H1 (cell line): ENCODE data around the gene CLIP4. TPM values are rescaled to one million over a fixed set of nuclear protein-coding genes. Genes with fewer than 3 reads are reported as not detected.

Source experiments
- CTCF ChIA-PET: fragments of 300-600 bp; sonication (Branson Sonifier 250); formaldehyde crosslinking; loops from one replicate; lab custom pipeline; 2021; ENCODE audit not compliant: partially characterized antibody; lab: Charles Lee
- POLR2A ChIA-PET: fragments of 300-600 bp; sonication (Branson Sonifier 250); formaldehyde crosslinking; loops from one replicate; lab custom pipeline; 2021; ENCODE audit warnings: inconsistent platforms; ENCODE audit not compliant: partially characterized antibody; lab: Charles Lee
- DNase-seq, 2 experiments: peaks; one replicate each; pipeline versions ENCODE4 v3.0.0 to v3.0.0-alpha.2; 2010 to 2022; ENCODE audit warnings: low spot score in 2 of 2, low read depth in 1 of 2, mixed read lengths in 1 of 2
- FAIRE-seq: peaks from 2 replicates; lab custom pipeline; 2011; peaks lifted over from hg19 to GRCh38; lab: Jason Lieb, UNC
- H2AFZ ChIP-seq: 2 replicates; pipeline ENCODE4 v1.8.1; 2012; ENCODE audit warnings: low read length, inconsistent platforms
- H2AK5ac ChIP-seq: 2 replicates; pipeline ENCODE4 v1.6.1; 2013; ENCODE audit warnings: low read depth, low read length
- H2BK120ac ChIP-seq: replicated peaks from 2 replicates; pipeline ENCODE3; 2013; ENCODE audit warnings: low read depth, low read length, inconsistent platforms
- H2BK12ac ChIP-seq: 2 replicates; pipeline ENCODE4 v1.6.1; 2013; ENCODE audit warnings: low read depth, low read length
- H2BK15ac ChIP-seq: 2 replicates; pipeline ENCODE4 v1.6.1; 2013; ENCODE audit warnings: low read length
- H2BK20ac ChIP-seq: 2 replicates; pipeline ENCODE4 v1.6.1; 2013; ENCODE audit warnings: low read length
- H2BK5ac ChIP-seq: 2 replicates; pipeline ENCODE4 v1.6.1; 2013; ENCODE audit warnings: low read depth, low read length
- H3K14ac ChIP-seq: 2 replicates; pipeline ENCODE4 v1.6.1; 2013; ENCODE audit warnings: inconsistent platforms; ENCODE audit not compliant: insufficient read length
- H3K18ac ChIP-seq: 2 replicates; pipeline ENCODE4 v1.6.1; 2013; ENCODE audit warnings: low read length; ENCODE audit errors: extremely low read depth
- H3K23ac ChIP-seq: 2 replicates; pipeline ENCODE4 v1.6.1; 2013; ENCODE audit warnings: inconsistent platforms; ENCODE audit not compliant: insufficient read length
- H3K23me2 ChIP-seq: 2 replicates; pipeline ENCODE4 v1.6.1; 2013; ENCODE audit warnings: low read depth, low read length
- H3K27ac ChIP-seq: 2 replicates; pipeline ENCODE4 v1.6.1; 2011; ENCODE audit warnings: low read depth, low read length, inconsistent platforms
- H3K27me3 ChIP-seq, 4 experiments: replicated peaks in 1 of 4; 1 replicate in 1 of 4; 2 replicates in 3 of 4; pipeline versions ENCODE4 v1.6.1 to v1.8.1; 2011 to 2013; ENCODE audit warnings: low read length in 3 of 4, mild to moderate bottlenecking in 3 of 4, inconsistent platforms in 2 of 4, mixed read lengths in 2 of 4, moderate library complexity in 1 of 4; ENCODE audit not compliant: control insufficient read depth in 3 of 4, insufficient read depth in 3 of 4; ENCODE audit errors: extremely low read depth in 1 of 4
- H3K36me3 ChIP-seq, 4 experiments: 2 replicates each; pipeline versions ENCODE4 v1.6.1 to v1.8.1; 2011 to 2013; ENCODE audit warnings: mild to moderate bottlenecking in 4 of 4, low read length in 3 of 4, moderate library complexity in 2 of 4, control low read depth in 1 of 4, inconsistent platforms in 1 of 4; ENCODE audit not compliant: insufficient read depth in 4 of 4, control insufficient read depth in 2 of 4
- H3K4ac ChIP-seq: replicated peaks from 2 replicates; pipeline ENCODE3; 2013; ENCODE audit warnings: low read length, low read depth, mixed read lengths, inconsistent platforms; ENCODE audit not compliant: insufficient read length
- H3K4me1 ChIP-seq, 4 experiments: replicated peaks in 1 of 4; 1 replicate in 1 of 4; 2 replicates in 3 of 4; pipeline versions ENCODE4 v1.6.1 to v1.8.1; 2011 to 2013; ENCODE audit warnings: low read length in 3 of 4, inconsistent platforms in 2 of 4, mixed read lengths in 1 of 4; ENCODE audit not compliant: insufficient read depth in 4 of 4, control insufficient read depth in 3 of 4
- H3K4me2 ChIP-seq, 2 experiments: 2 replicates each; pipeline versions ENCODE4 v1.6.1 to v1.8.1; 2011 to 2013; ENCODE audit warnings: low read depth in 2 of 2, low read length in 2 of 2, control low read depth in 1 of 2, inconsistent platforms in 1 of 2, mild to moderate bottlenecking in 1 of 2; ENCODE audit not compliant: insufficient read depth in 1 of 2
- H3K4me3 ChIP-seq, 4 experiments: fragments of 200-600, 300-600 bp in 1 of 4; sonication (generic), shearing (Covaris generic), sonication (Bioruptor Twin) in 1 of 4; 2 replicates each; pipeline versions ENCODE4 v1.5.1 to v1.8.1; 2011 to 2016; ENCODE audit warnings: low read length in 4 of 4, low read depth in 3 of 4, control low read depth in 2 of 4, inconsistent platforms in 2 of 4, mild to moderate bottlenecking in 2 of 4, mixed read lengths in 1 of 4, moderate library complexity in 1 of 4; ENCODE audit not compliant: insufficient read depth in 2 of 4; ENCODE audit errors: extremely low read depth in 1 of 4
- H3K56ac ChIP-seq: replicated peaks from 2 replicates; pipeline ENCODE3; 2013; ENCODE audit warnings: low read depth, mild to moderate bottlenecking, mixed read lengths, low read length, inconsistent platforms; ENCODE audit not compliant: insufficient read length
- H3K79me1 ChIP-seq: 2 replicates; pipeline ENCODE4 v1.6.1; 2013; ENCODE audit warnings: low read depth, low read length, control low read depth
- H3K79me2 ChIP-seq, 2 experiments: 2 replicates each; pipeline versions ENCODE4 v1.6.1 to v1.8.1; 2012 to 2013; ENCODE audit warnings: low read length in 2 of 2, mild to moderate bottlenecking in 2 of 2, inconsistent platforms in 1 of 2; ENCODE audit not compliant: insufficient read depth in 2 of 2, control insufficient read depth in 1 of 2
- H3K9ac ChIP-seq, 4 experiments: replicated peaks in 1 of 4; 1 replicate in 1 of 4; 2 replicates in 3 of 4; pipeline versions ENCODE4 v1.6.1 to v1.8.1; 2011 to 2013; ENCODE audit warnings: low read depth in 3 of 4, low read length in 3 of 4, control low read depth in 2 of 4, mild to moderate bottlenecking in 2 of 4, moderate library complexity in 2 of 4, inconsistent platforms in 1 of 4; ENCODE audit errors: extremely low read depth in 1 of 4
- H3K9me3 ChIP-seq, 2 experiments: 2 replicates each; pipeline versions ENCODE4 v1.6.1 to v1.8.1; 2012 to 2013; ENCODE audit warnings: mild to moderate bottlenecking in 2 of 2, moderate library complexity in 2 of 2, control low read depth in 1 of 2, inconsistent platforms in 1 of 2, low read depth in 1 of 2, low read length in 1 of 2, mixed read lengths in 1 of 2; ENCODE audit not compliant: insufficient read depth in 2 of 2
- H4K20me1 ChIP-seq, 2 experiments: replicated peaks in 1 of 2; 2 replicates each; pipeline versions ENCODE3 to v1.8.1; 2011 to 2013; ENCODE audit warnings: inconsistent platforms in 2 of 2, low read length in 2 of 2, mild to moderate bottlenecking in 1 of 2; ENCODE audit not compliant: insufficient read depth in 2 of 2, control insufficient read depth in 1 of 2
- H4K5ac ChIP-seq: 2 replicates; pipeline ENCODE4 v1.6.1; 2013; ENCODE audit warnings: low read length, low read depth, mixed read lengths, inconsistent platforms; ENCODE audit not compliant: insufficient read length
- H4K8ac ChIP-seq: 2 replicates; pipeline ENCODE4 v1.8.0; 2013; ENCODE audit warnings: mild to moderate bottlenecking, moderate library complexity, low read length, inconsistent platforms; ENCODE audit not compliant: insufficient read depth; ENCODE audit errors: extremely low read depth
- H4K91ac ChIP-seq: replicated peaks from 2 replicates; pipeline ENCODE3; 2013; ENCODE audit warnings: low read length, mixed read lengths, inconsistent platforms; ENCODE audit not compliant: insufficient read length
- CHD1 ChIP-seq: IDR thresholded peaks from 2 replicates; pipeline ENCODE4 v1.6.1; 2012; ENCODE audit warnings: low read depth, low read length, improper control_type of control experiment
- FOSL1 ChIP-seq: IDR thresholded peaks from 2 replicates; pipeline ENCODE4 v1.6.1; 2011; ENCODE audit warnings: mild to moderate bottlenecking, low read depth, low read length, moderate library complexity; ENCODE audit not compliant: insufficient read depth
- MAX ChIP-seq: IDR thresholded peaks from 2 replicates; pipeline ENCODE4 v1.6.1; 2012; ENCODE audit warnings: inconsistent platforms
- POU5F1 ChIP-seq: IDR thresholded peaks from 2 replicates; pipeline ENCODE4 v1.6.1; 2011; ENCODE audit warnings: low read depth, mild to moderate bottlenecking, low read length, moderate library complexity
- RFX5 ChIP-seq: IDR thresholded peaks from 2 replicates; pipeline ENCODE4 v1.6.1; 2011; ENCODE audit warnings: low read depth, low read length, improper control_type of control experiment, borderline replicate concordance
- RNF2 ChIP-seq: fragments of 200-900, 300-1000 bp; sonication (generic); IDR thresholded peaks from 2 replicates; pipeline ENCODE4 v1.7.1; 2016; ENCODE audit warnings: borderline replicate concordance, low read depth, mild to moderate bottlenecking, antibody characterized with exemption, low read length; ENCODE audit not compliant: poor library complexity, severe bottlenecking; ENCODE audit errors: missing control alignments
- RXRA ChIP-seq: IDR thresholded peaks from 2 replicates; pipeline ENCODE4 v1.6.1; 2011; ENCODE audit warnings: low read depth, mild to moderate bottlenecking, low read length, moderate library complexity; ENCODE audit not compliant: insufficient read depth
- SIRT6 ChIP-seq: IDR thresholded peaks from one replicate; pipeline ENCODE4 v1.7.1; 2012; ENCODE audit warnings: low read length, inconsistent platforms
- SRF ChIP-seq: IDR thresholded peaks from 2 replicates; pipeline ENCODE4 v1.6.1; 2011; ENCODE audit warnings: mild to moderate bottlenecking, low read depth, low read length, moderate library complexity
- SUZ12 ChIP-seq: fragments of 200-600 bp; sonication (generic); IDR thresholded peaks from 2 replicates; pipeline ENCODE4 v1.6.1; 2012; ENCODE audit warnings: mild to moderate bottlenecking, inconsistent platforms, low read length, moderate library complexity, mixed read lengths
- TAF7 ChIP-seq: optimal IDR thresholded peaks from 2 replicates; pipeline ENCODE3; 2011; ENCODE audit warnings: low read depth, mild to moderate bottlenecking, inconsistent platforms, low read length, moderate library complexity, borderline replicate concordance
- TBP ChIP-seq: IDR thresholded peaks from 2 replicates; pipeline ENCODE4 v1.6.1; 2011; ENCODE audit warnings: low read depth, low read length, improper control_type of control experiment
- TEAD4 ChIP-seq: IDR thresholded peaks from 2 replicates; pipeline ENCODE4 v1.6.1; 2012; ENCODE audit warnings: low read depth, low read length, inconsistent platforms, mixed read lengths
- WGBS, 2 experiments: shearing (Covaris generic) in 1 of 2; methylation state at CpG; one replicate each; pipeline versions ENCODE4 v1.1.6 to v1.1.7; 2013 to 2015; ENCODE audit warnings: low lambda C conversion rate in 2 of 2, mixed read lengths in 2 of 2, inconsistent platforms in 1 of 2, low coverage in 1 of 2, missing lambda C conversion rate in 1 of 2; ENCODE audit not compliant: insufficient replicate concordance in 2 of 2, insufficient coverage in 1 of 2, insufficient read length in 1 of 2; ENCODE audit errors: extremely low coverage in 1 of 2, missing lambda C conversion rate in 1 of 2; 5-methylcytosine and 5-hydroxymethylcytosine counted together
- polyA plus RNA-seq, 7 experiments: library from polyadenylated mRNA; depleted of rRNA in 3 of 7; stranded (reverse) in 5 of 7; unstranded in 2 of 7; fragments of >200 nt in 5 of 7; fragments of 200-250 nt in 2 of 7; gene quantifications; 1 replicate in 5 of 7; 2 replicates in 1 of 7; 4 replicates in 1 of 7; pipeline versions ENCODE4 v1.2.1 to v1.2.3, GENCODE V29; 2011 to 2013; ENCODE audit warnings: missing spikeins in 2 of 7, mixed read lengths in 2 of 7
- total RNA-seq: library from RNA; stranded (reverse); fragmentation: NEBNext Ultra II Directional; extraction: Animal tissue kit (Norgen Biotek cat#: 25700); gene quantifications from 2 replicates; pipeline ENCODE4 v1.2.1, GENCODE V29; 2021

Gene CLIP4
- total and polyA plus RNA-seq, 2 of the 8 experiments (the other 6 are each of a cell fraction or from before 2014, with no cell fraction given), result 0.08 to 0.09 TPM

GRCh38 chr2:29082804-29083495, 32.3 kb upstream of the CLIP4 start:
- no peaks in the 10 kb centered on the region for H3K36me3 ChIP-seq
- no peak overlapping the region for H2AK5ac ChIP-seq
- FAIRE-seq (no peak), DNase-seq (peak in 1 of 2 experiments; percentile 2)
- ChIA-PET POLR2A (no interaction called here), CTCF (interaction anchor here (0.9 kb wide), 1 partner anchor 20 kb away, joined by 3 read pairs; no protein-coding TSS in a partner anchor)
- no peaks in the 10 kb centered on the region for H3K79me1 ChIP-seq
- no peak overlapping the region for H2BK12ac ChIP-seq
- H2BK5ac ChIP-seq, result no peak overlapping the region
- H4K91ac ChIP-seq, result no peak overlapping the region
- H3K27ac ChIP-seq, result no peak overlapping the region
- no peak overlapping the region for H2BK15ac ChIP-seq
- H2BK120ac ChIP-seq, result no peak overlapping the region
- no peak overlapping the region for H3K4me3 ChIP-seq
- H4K8ac ChIP-seq, result no peak overlapping the region
- H3K4me1 ChIP-seq, result no peaks in the 10 kb centered on the region
- no peak overlapping the region for H3K56ac ChIP-seq
- H3K23ac ChIP-seq, result no peak overlapping the region
- H3K9me3 ChIP-seq, result no peaks in the 10 kb centered on the region
- no peaks in the 10 kb centered on the region for H4K20me1 ChIP-seq
- no peak overlapping the region for H3K4me2 ChIP-seq
- no peak overlapping the region for H2BK20ac ChIP-seq
- H4K5ac ChIP-seq, result no peak overlapping the region
- H3K27me3 ChIP-seq, result no peaks in the 10 kb centered on the region
- no peak overlapping the region for H3K4ac ChIP-seq
- H3K79me2 ChIP-seq, result no peaks in the 10 kb centered on the region
- WGBS, 2 experiments, result 85% methylated on average over 5 of the region's 5 CpGs; no CpG with 5 or more reads in 1 of the 2 experiments
- no peak overlapping the region for H3K14ac ChIP-seq
- H3K9ac ChIP-seq, result no peak overlapping the region
- H2AFZ ChIP-seq, result 0 out of 2 replicates have a peak overlapping the region, but pooled peaks have one; percentile 53
- H3K23me2 ChIP-seq, result no peaks in the 10 kb centered on the region
- H3K18ac ChIP-seq, result no peak overlapping the region
- no peak for TF ChIP-seq FOSL1
- no peak for TF ChIP-seq RXRA
- no peak for TF ChIP-seq RNF2
- TF ChIP-seq SUZ12, result no peak
- no peak for TF ChIP-seq POU5F1
- TF ChIP-seq SRF, result no peak
- TF ChIP-seq TAF7, result no peak
- no peak for TF ChIP-seq TEAD4
- TF ChIP-seq SIRT6, result no peak
- no peak for TF ChIP-seq TBP
- no peak for TF ChIP-seq CHD1
- TF ChIP-seq MAX, result no peak
- TF ChIP-seq RFX5, result no peak
